ENCODE data around the gene TLR3.

TLR3 gene

DNA sequence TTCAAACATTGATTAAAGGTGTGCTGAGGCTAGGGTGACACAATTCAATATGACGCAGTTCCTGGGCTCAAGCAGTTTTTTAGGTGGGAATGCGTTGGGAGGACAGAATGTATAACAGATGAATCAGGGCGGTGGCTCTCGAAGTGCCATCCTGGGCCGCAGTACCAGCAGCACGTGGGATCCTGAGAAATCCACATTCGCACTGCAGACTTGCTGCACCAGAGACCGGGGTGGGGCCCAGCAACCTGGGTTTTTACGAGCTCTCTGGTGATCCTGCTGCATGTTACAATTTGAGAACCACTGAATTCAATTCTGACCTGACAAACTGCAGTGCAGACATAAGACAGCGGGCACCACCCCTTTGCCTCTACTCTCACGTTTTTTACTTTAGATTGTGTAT, 65.9 kb downstream of the TLR3 start:
- TF ChIP-seq SP1 (IDR thresholded peaks at IDR 0.05) (no peak), FOXA1 (IDR thresholded peaks at IDR 0.05) (no peak), FOXM1 (IDR thresholded peaks at IDR 0.05; ENCODE audit: borderline replicate concordance) (no peak), HDGF (IDR thresholded peaks at IDR 0.05; ENCODE audit: borderline replicate concordance) (no peak), NFRKB (IDR thresholded peaks at IDR 0.05) (no peak), TARDBP (IDR thresholded peaks at IDR 0.05) (no peak), SUZ12 (IDR thresholded peaks at IDR 0.05) (no peak), ZNF384 (IDR thresholded peaks at IDR 0.05) (no peak), LEF1 (IDR thresholded peaks at IDR 0.05; ENCODE audit: borderline replicate concordance) (no peak)
- DNase-seq (ENCODE audit: extremely low spot score) = no peak
- POLR2A ChIA-PET = interaction anchor here (1.0 kb wide), 1 partner anchor 66 kb away, joined by 4 read pairs; the partner anchor contains the start of gene TLR3
- CTCF ChIA-PET = interaction anchor here (2.3 kb wide), 1 partner anchor 67 kb away, joined by 9 read pairs; no protein-coding TSS in a partner anchor

DNA sequence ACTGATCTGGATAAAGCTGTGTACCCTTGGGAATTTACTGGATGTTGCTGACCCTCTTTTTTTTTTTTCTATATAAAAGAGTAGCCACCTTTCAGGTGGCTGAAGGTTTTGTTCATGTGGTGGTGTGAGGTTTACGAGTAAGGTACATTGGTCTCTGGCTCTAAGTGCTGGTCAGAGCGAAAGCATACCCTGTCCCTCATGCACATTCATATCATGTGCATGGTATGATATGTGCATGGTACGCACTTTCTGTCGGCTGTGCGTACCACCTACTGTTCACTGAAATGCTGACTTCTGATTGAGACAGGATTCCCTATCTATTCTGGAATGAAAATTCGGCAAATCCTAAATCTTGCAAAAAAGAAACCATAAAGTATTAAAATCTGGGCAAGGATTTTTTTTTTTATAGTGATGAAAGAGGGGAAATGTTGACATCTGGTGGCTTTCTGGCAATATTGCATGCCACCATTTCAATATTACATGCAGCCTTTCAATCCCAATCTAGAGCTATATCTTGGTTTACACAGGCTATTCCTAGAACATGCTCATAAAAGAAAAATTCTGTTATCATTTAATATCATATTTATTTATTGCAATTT, 68.3 kb downstream of the TLR3 start:
- DNase-seq (ENCODE audit: extremely low spot score) = peak; percentile 14
- CTCF ChIA-PET = interaction anchor here (0.7 to 2.4 kb wide), 34 partner anchors 8 to 1992 kb away, joined by 3 to 63 read pairs (median 3); partner anchors contain the start of genes FAM149A and TLR3
- POLR2A ChIA-PET = interaction anchor here (0.6 to 1.4 kb wide), 2 partner anchors 69 to 70 kb away, joined by 3 to 6 read pairs; partner anchors contain the start of gene TLR3
- TF ChIP-seq ZNF384 (IDR thresholded peaks at IDR 0.05) (peak; percentile 78), FOXM1 (IDR thresholded peaks at IDR 0.05; ENCODE audit: borderline replicate concordance) (no peak)

Measured in HEK293T (cell line).